Liver (tissue), 9 donors: ENCODE data around the gene DCTN5. TPM values are rescaled to one million over a fixed set of nuclear protein-coding genes. Genes with fewer than 3 reads are reported as not detected.

Experiments used
- DNase-seq: peaks from one replicate; pipeline ENCODE4 v3.0.0-alpha.2; 2017; ENCODE audit warnings: low spot score
- H3K27ac ChIP-seq, 2 donors: one replicate each; pipeline ENCODE4 v1.7.0; 2013; ENCODE audit warnings: inconsistent platforms in 2 of 2, low read length in 2 of 2, control low read depth in 1 of 2, low read depth in 1 of 2, mild to moderate bottlenecking in 1 of 2
- H3K27me3 ChIP-seq, 4 donors: one replicate each; pipeline versions ENCODE4 v1.6.1 to v1.7.0; 2013; ENCODE audit warnings: low read length in 3 of 4, inconsistent platforms in 1 of 4, mild to moderate bottlenecking in 1 of 4, moderate library complexity in 1 of 4; ENCODE audit not compliant: control insufficient read depth in 4 of 4, insufficient read depth in 4 of 4
- H3K36me3 ChIP-seq, 4 donors: one replicate each; pipeline versions ENCODE4 v1.6.1 to v1.7.0; 2013; ENCODE audit warnings: low read length in 3 of 4, mild to moderate bottlenecking in 3 of 4, low read depth in 1 of 4, moderate library complexity in 1 of 4; ENCODE audit not compliant: control insufficient read depth in 4 of 4, insufficient read depth in 3 of 4
- H3K4me1 ChIP-seq, 4 donors: one replicate each; pipeline versions ENCODE4 v1.6.1 to v1.7.0; 2013; ENCODE audit warnings: low read length in 3 of 4, mild to moderate bottlenecking in 3 of 4, moderate library complexity in 1 of 4; ENCODE audit not compliant: control insufficient read depth in 4 of 4, insufficient read depth in 4 of 4
- H3K4me3 ChIP-seq, 3 donors: one replicate each; pipeline versions ENCODE4 v1.6.1 to v1.7.0; 2013; ENCODE audit warnings: low read length in 3 of 3, control low read depth in 1 of 3, low read depth in 1 of 3, mild to moderate bottlenecking in 1 of 3
- H3K9ac ChIP-seq, 2 donors: one replicate each; pipeline ENCODE4 v1.7.0; 2013; ENCODE audit warnings: low read length in 2 of 2, mild to moderate bottlenecking in 2 of 2, moderate library complexity in 2 of 2, control low read depth in 1 of 2, low read depth in 1 of 2
- H3K9me3 ChIP-seq, 4 donors: one replicate each; pipeline versions ENCODE4 v1.6.1 to v1.7.0; 2013; ENCODE audit warnings: low read length in 3 of 4; ENCODE audit not compliant: control insufficient read depth in 4 of 4
- ATF3 ChIP-seq: IDR thresholded peaks from 2 replicates; pipeline ENCODE4 v1.6.1; 2016; ENCODE audit warnings: antibody characterized with exemption
- CTCF ChIP-seq: fragments of 150-350 bp; IDR thresholded peaks from 2 replicates; pipeline ENCODE4 v1.5.1; 2017; ENCODE audit warnings: improper control_type of control experiment, low read depth, low read length; ENCODE audit not compliant: missing input control
- EGR1 ChIP-seq, 2 donors: IDR thresholded peaks; 2 replicates each; pipeline ENCODE4 v1.6.1; 2016 to 2018; ENCODE audit warnings: antibody characterized with exemption in 2 of 2, low read depth in 2 of 2
- FOXA1 ChIP-seq: IDR thresholded peaks from 2 replicates; pipeline ENCODE4 v1.6.1; 2016; ENCODE audit warnings: antibody characterized with exemption
- FOXA2 ChIP-seq: IDR thresholded peaks from 2 replicates; pipeline ENCODE4 v1.6.1; 2016; ENCODE audit warnings: antibody characterized with exemption
- GABPA ChIP-seq, 2 donors: IDR thresholded peaks in 1 of 2; conservative IDR thresholded peaks in 1 of 2; 2 replicates each; pipeline ENCODE4 v1.6.1; 2016; ENCODE audit warnings: antibody characterized with exemption in 2 of 2, mild to moderate bottlenecking in 1 of 2, moderate library complexity in 1 of 2
- HNF4A ChIP-seq, 2 donors: conservative IDR thresholded peaks; 2 replicates each; pipeline ENCODE4 v1.6.1; 2016; ENCODE audit warnings: antibody characterized with exemption in 2 of 2, mild to moderate bottlenecking in 2 of 2
- HNF4G ChIP-seq: IDR thresholded peaks from 2 replicates; pipeline ENCODE4 v1.6.1; 2016; ENCODE audit warnings: antibody characterized with exemption
- JUND ChIP-seq, 2 donors: IDR thresholded peaks; 2 replicates each; pipeline ENCODE4 v1.6.1; 2016; ENCODE audit warnings: antibody characterized with exemption in 2 of 2
- MAX ChIP-seq: IDR thresholded peaks from 2 replicates; pipeline ENCODE4 v1.6.1; 2016; ENCODE audit warnings: antibody characterized with exemption
- NR2F2 ChIP-seq: IDR thresholded peaks from 2 replicates; pipeline ENCODE4 v1.6.1; 2016; ENCODE audit warnings: antibody characterized with exemption
- RAD21 ChIP-seq, 2 donors: IDR thresholded peaks; 2 replicates each; pipeline ENCODE4 v1.6.1; 2016; ENCODE audit warnings: antibody characterized with exemption in 2 of 2, mild to moderate bottlenecking in 2 of 2
- REST ChIP-seq: IDR thresholded peaks from 2 replicates; pipeline ENCODE4 v1.6.1; 2016; ENCODE audit warnings: antibody characterized with exemption, mild to moderate bottlenecking
- SP1 ChIP-seq: IDR thresholded peaks from 2 replicates; pipeline ENCODE4 v1.6.1; 2018; ENCODE audit warnings: antibody characterized with exemption, mild to moderate bottlenecking
- TAF1 ChIP-seq: conservative IDR thresholded peaks from 2 replicates; pipeline ENCODE4 v1.6.1; 2016; ENCODE audit warnings: antibody characterized with exemption, mild to moderate bottlenecking
- YY1 ChIP-seq: IDR thresholded peaks from 2 replicates; pipeline ENCODE4 v1.6.1; 2016; ENCODE audit warnings: antibody characterized with exemption, mild to moderate bottlenecking
- ZBTB33 ChIP-seq: IDR thresholded peaks from 2 replicates; pipeline ENCODE4 v1.6.1; 2016; ENCODE audit warnings: antibody characterized with exemption
- WGBS: extraction: QIAGEN DNeasy Blood & Tissue Kit; methylation state at CpG from one replicate; pipeline ENCODE4 v1.1.7; 2013; 5-methylcytosine and 5-hydroxymethylcytosine counted together
- polyA plus RNA-seq, 2 donors: library from polyadenylated mRNA; stranded (reverse) in 1 of 2; unstranded in 1 of 2; fragments of 200-250 nt in 1 of 2; fragments of >200 nt in 1 of 2; fragmentation: Nextera tagmentation in 1 of 2; extraction: Ambion mirVana in 1 of 2; gene quantifications; one replicate each; pipeline versions ENCODE4 v1.2.1 to v1.2.3, GENCODE V29; 2013 to 2015
- total RNA-seq, 2 donors: library from RNA; depleted of rRNA; stranded (reverse); fragments of >200 nt; gene quantifications; one replicate each; pipeline ENCODE4 v1.2.3, GENCODE V29; 2014
- donor health status: healthy.
- donor health status: healthy.
- donor health status: healthy.
- donor health status: healthy.
- donor health status: healthy.

DCTN5 gene
- total and polyA plus RNA-seq, 4 donors: 8.3 to 20.9 (median 16.0) TPM

- H3K9me3 ChIP-seq: no peaks in the 10 kb centered on the region
- TF ChIP-seq HNF4A (conservative IDR thresholded peaks at IDR 0.05) (no peak), ZBTB33 (no peak), EGR1 (IDR thresholded peaks at IDR 0.05; ENCODE audit: low read depth in 2 of 2) (no peak), HNF4G (no peak), REST (no peak), FOXA2 (no peak), RAD21 (IDR thresholded peaks at IDR 0.05) (no peak), NR2F2 (no peak), FOXA1 (no peak), ATF3 (no peak), GABPA (IDR thresholded peaks at IDR 0.05 in 1 of 2, conservative IDR thresholded peaks at IDR 0.05 in 1 of 2) (no peak), JUND (IDR thresholded peaks at IDR 0.05) (no peak), MAX (no peak), CTCF (no peak)
- DNase-seq: no peak
- H3K36me3 ChIP-seq: peaks cover 0 to 16% (median 3%) of the 10 kb centered on the region in 4 donors
- no peak overlapping the region for H3K27ac ChIP-seq
- H3K27me3 ChIP-seq: no peaks in the 10 kb centered on the region
- H3K4me3 ChIP-seq: no peak overlapping the region
- WGBS: 77% methylated on average over 6 of the region's 6 CpGs
- H3K4me1 ChIP-seq: peaks cover 0 to 14% (median 12%) of the 10 kb centered on the region in 4 donors
- H3K9ac ChIP-seq: no peak overlapping the region
Observed at GRCh38 chr16:23679986-23680336, 38.7 kb downstream of the DCTN5 start.

GRCh38 chr16:23682181-23682580 lies 40.9 kb downstream of the DCTN5 start:
- Histone ChIP-seq H3K4me3 (no peak overlapping the region), H3K27ac (no peak overlapping the region), H3K36me3 (peaks cover 0 to 20% (median 3%) of the 10 kb centered on the region in 4 donors), H3K27me3 (no peaks in the 10 kb centered on the region), H3K9ac (no peak overlapping the region), H3K9me3 (no peaks in the 10 kb centered on the region), H3K4me1 (peaks cover 0 to 14% (median 12%) of the 10 kb centered on the region in 4 donors)
- 93% methylated on average over 1 of the region's 1 CpG for WGBS
- DNase-seq: no peak
- TF ChIP-seq TAF1: no peak
- no peak for TF ChIP-seq ZBTB33
- no peak for TF ChIP-seq RAD21 (IDR thresholded peaks at IDR 0.05)
- no peak for TF ChIP-seq JUND (IDR thresholded peaks at IDR 0.05)
- no peak for TF ChIP-seq NR2F2
- TF ChIP-seq HNF4G: no peak
- TF ChIP-seq HNF4A (conservative IDR thresholded peaks at IDR 0.05): no peak
- TF ChIP-seq SP1: no peak
- no peak for TF ChIP-seq CTCF
- no peak for TF ChIP-seq GABPA (IDR thresholded peaks at IDR 0.05 in 1 of 2, conservative IDR thresholded peaks at IDR 0.05 in 1 of 2)
- TF ChIP-seq FOXA1: no peak
- no peak for TF ChIP-seq ATF3
- no peak for TF ChIP-seq YY1
